NT2/D1 (cell line): ENCODE results near the gene PTCD1.

Source experiments
- SUZ12 ChIP-seq: IDR thresholded peaks from 2 replicates; pipeline ENCODE4 v1.6.1; 2011; ENCODE audit not compliant: insufficient read length, insufficient read depth; ENCODE audit errors: extremely low read depth
- ZNF274 ChIP-seq: IDR thresholded peaks from 2 replicates; pipeline ENCODE4 v1.6.1; 2011; ENCODE audit warnings: mild to moderate bottlenecking, low read depth, low read length

- no peak for TF ChIP-seq SUZ12
- no peak for TF ChIP-seq ZNF274
These were observed 45.0 kb downstream of the PTCD1 start for GRCh38 chr7:99393355-99394187.
